ENCODE data around the gene UBXN6.

Gene UBXN6

DNA sequence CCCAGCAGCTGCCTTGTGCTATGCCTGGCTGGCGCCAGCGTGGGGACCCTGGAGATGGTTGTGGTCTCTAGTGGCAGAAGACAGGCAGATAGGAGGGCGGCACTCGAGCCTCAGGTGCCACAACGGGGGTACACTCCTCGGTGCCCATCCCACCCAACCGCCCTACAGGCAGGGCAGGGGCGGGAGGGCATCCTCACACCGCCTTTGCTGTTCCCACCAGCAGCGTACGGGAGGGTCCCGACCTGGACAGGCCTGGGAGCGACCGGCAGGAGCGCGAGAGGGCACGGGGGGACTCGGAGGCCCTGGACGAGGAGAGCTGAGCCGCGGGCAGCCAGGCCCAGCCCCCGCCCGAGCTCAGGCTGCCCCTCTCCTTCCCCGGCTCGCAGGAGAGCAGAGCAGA is 44.1 kb upstream of the UBXN6 start:
- no peak overlapping the region for H3K4me3 ChIP-seq (ENCODE audit: low read depth in 1 of 2, low read length in 2 of 2)
- H3K27ac ChIP-seq (ENCODE audit: low read depth, low read length), result no peak overlapping the region
- peaks cover 13 to 42% of the 10 kb centered on the region in 2 donors for H3K36me3 ChIP-seq (ENCODE audit: control insufficient read depth in 1 of 2, insufficient read depth in 2 of 2, low read length in 2 of 2)
- H3K9ac ChIP-seq (ENCODE audit: low read depth in 1 of 2, low read length in 2 of 2), result no peak overlapping the region
- H3K9me3 ChIP-seq (ENCODE audit: control insufficient read depth in 1 of 2, low read length in 2 of 2), result no peaks in the 10 kb centered on the region
- no peaks in the 10 kb centered on the region for H3K4me1 ChIP-seq (ENCODE audit: control insufficient read depth in 1 of 2, insufficient read depth in 2 of 2, low read length in 2 of 2)
- H3K27me3 ChIP-seq (ENCODE audit: control insufficient read depth in 1 of 2, insufficient read depth in 2 of 2, low read length in 2 of 2), result no peaks in the 10 kb centered on the region

DNA sequence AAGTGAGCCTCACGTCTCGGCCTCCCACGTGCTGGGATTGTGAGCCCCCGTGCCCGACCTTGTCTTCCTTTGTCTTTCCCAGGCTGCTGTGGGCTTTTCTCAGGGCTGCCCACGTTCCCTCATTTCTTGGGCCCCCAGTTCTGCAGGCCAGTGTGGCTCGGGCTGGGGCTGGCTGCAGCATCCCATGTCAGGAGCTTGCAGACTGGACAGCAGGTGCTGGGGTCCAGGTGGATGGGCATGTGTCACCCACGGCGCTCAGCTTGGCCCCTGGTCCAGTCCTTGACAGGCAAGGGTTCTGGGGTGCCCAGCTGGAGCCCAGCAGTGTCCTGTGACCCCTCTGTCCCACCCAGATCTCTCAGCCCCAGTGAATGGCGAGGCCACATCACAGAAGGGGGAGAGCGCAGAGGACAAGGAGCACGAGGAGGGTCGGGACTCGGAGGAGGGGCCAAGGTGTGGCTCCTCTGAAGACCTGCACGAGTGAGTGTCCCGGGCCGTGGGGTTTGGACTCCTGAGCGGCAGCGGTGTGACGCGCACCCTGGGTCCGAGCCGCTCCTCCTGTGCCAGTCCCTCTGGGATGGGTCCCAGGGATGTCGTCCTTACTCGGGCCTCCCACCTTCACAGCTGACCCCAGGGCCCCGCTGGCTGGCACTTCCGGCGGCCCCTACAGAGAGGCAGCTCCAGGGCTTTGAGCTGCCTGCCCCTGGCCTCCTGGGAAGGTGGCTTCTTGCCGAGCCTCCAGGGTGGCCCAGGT is 43.4 kb upstream of the UBXN6 start:
- H3K9me3 ChIP-seq (ENCODE audit: control insufficient read depth in 1 of 2, low read length in 2 of 2), result no peaks in the 10 kb centered on the region
- no peak overlapping the region for H3K4me3 ChIP-seq (ENCODE audit: low read depth in 1 of 2, low read length in 2 of 2)
- H3K36me3 ChIP-seq (ENCODE audit: control insufficient read depth in 1 of 2, insufficient read depth in 2 of 2, low read length in 2 of 2), result peaks cover 13 to 48% of the 10 kb centered on the region in 2 donors
- no peaks in the 10 kb centered on the region for H3K27me3 ChIP-seq (ENCODE audit: control insufficient read depth in 1 of 2, insufficient read depth in 2 of 2, low read length in 2 of 2)
- no peak overlapping the region for H3K27ac ChIP-seq (ENCODE audit: low read depth, low read length)
- H3K9ac ChIP-seq (ENCODE audit: low read depth in 1 of 2, low read length in 2 of 2), result no peak overlapping the region
- no peaks in the 10 kb centered on the region for H3K4me1 ChIP-seq (ENCODE audit: control insufficient read depth in 1 of 2, insufficient read depth in 2 of 2, low read length in 2 of 2)

DNA sequence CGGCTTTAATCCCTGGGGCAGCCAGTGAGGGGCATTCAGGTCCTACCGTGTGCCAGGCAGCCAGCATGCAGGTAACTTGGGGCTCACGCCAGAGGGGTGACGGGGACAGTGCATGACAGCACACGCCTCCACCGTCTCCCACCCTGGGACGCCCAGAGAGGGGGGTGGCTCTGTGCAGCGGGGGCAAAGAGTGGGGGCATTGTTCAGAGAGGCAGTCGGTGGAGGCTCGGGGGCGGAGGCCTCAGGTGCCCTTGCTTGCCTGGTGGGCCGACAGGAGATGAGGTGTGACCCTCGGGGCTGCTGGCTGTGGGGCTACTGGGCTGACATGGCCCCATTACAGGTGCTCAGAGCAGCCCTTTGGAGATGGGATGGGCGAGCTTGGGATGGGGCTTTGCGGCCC is 42.3 kb upstream of the UBXN6 start:
- Histone ChIP-seq H3K27ac (ENCODE audit: low read depth, low read length) (no peak overlapping the region), H3K9me3 (ENCODE audit: control insufficient read depth in 1 of 2, low read length in 2 of 2) (no peaks in the 10 kb centered on the region), H3K4me3 (ENCODE audit: low read depth in 1 of 2, low read length in 2 of 2) (no peak overlapping the region), H3K27me3 (ENCODE audit: control insufficient read depth in 1 of 2, insufficient read depth in 2 of 2, low read length in 2 of 2) (no peaks in the 10 kb centered on the region), H3K4me1 (ENCODE audit: control insufficient read depth in 1 of 2, insufficient read depth in 2 of 2, low read length in 2 of 2) (no peaks in the 10 kb centered on the region), H3K36me3 (ENCODE audit: control insufficient read depth in 1 of 2, insufficient read depth in 2 of 2, low read length in 2 of 2) (peaks cover 9 to 49% of the 10 kb centered on the region in 2 donors), H3K9ac (ENCODE audit: low read depth in 1 of 2, low read length in 2 of 2) (no peak overlapping the region)

DNA sequence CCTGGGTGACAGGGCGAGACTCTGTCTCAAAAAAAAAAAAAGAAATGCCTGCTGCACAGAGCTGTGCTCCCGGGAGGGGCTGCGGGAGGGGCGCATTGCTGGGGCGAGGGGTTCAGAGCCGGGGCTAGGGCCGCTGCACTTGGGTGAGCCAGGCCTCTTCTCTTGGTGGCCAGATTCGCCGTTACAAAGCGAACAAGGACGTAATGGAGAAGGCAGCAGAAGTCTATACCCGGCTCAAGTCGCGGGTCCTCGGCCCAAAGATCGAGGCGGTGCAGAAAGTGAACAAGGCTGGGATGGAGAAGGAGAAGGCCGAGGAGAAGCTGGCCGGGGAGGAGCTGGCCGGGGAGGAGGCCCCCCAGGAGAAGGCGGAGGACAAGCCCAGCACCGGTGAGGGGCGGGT is 41.7 kb upstream of the UBXN6 start:
- H3K9ac ChIP-seq (ENCODE audit: low read depth in 1 of 2, low read length in 2 of 2), result no peak overlapping the region
- no peaks in the 10 kb centered on the region for H3K9me3 ChIP-seq (ENCODE audit: control insufficient read depth in 1 of 2, low read length in 2 of 2)
- H3K4me1 ChIP-seq (ENCODE audit: control insufficient read depth in 1 of 2, insufficient read depth in 2 of 2, low read length in 2 of 2), result no peaks in the 10 kb centered on the region
- H3K27me3 ChIP-seq (ENCODE audit: control insufficient read depth in 1 of 2, insufficient read depth in 2 of 2, low read length in 2 of 2), result no peaks in the 10 kb centered on the region
- H3K4me3 ChIP-seq (ENCODE audit: low read depth in 1 of 2, low read length in 2 of 2), result no peak overlapping the region
- H3K36me3 ChIP-seq (ENCODE audit: control insufficient read depth in 1 of 2, insufficient read depth in 2 of 2, low read length in 2 of 2), result peaks cover 9 to 51% of the 10 kb centered on the region in 2 donors
- H3K27ac ChIP-seq (ENCODE audit: low read depth, low read length), result no peak overlapping the region

DNA sequence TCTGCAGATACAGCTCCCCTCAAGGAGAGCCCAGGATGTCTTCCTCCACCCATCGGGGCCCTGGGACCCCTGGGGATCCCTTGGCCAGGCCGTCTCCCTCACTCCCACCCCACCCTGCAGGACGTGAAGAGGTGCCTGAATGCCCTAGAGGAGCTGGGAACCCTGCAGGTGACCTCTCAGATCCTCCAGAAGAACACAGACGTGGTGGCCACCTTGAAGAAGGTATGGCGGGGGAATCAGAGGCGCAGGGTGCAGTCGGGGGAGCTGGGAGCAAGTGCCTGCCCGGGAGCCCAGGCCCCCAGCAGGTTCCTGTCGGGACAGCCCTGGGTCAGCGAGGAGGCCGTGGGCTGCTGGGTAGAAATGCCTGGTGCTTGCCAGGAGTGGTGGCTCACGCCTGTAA is 41.1 kb upstream of the UBXN6 start:
- H3K27ac ChIP-seq (ENCODE audit: low read depth, low read length), result no peak overlapping the region
- H3K36me3 ChIP-seq (ENCODE audit: control insufficient read depth in 1 of 2, insufficient read depth in 2 of 2, low read length in 2 of 2), result peaks cover 9 to 55% of the 10 kb centered on the region in 2 donors
- H3K4me3 ChIP-seq (ENCODE audit: low read depth in 1 of 2, low read length in 2 of 2), result no peak overlapping the region
- no peaks in the 10 kb centered on the region for H3K9me3 ChIP-seq (ENCODE audit: control insufficient read depth in 1 of 2, low read length in 2 of 2)
- no peaks in the 10 kb centered on the region for H3K27me3 ChIP-seq (ENCODE audit: control insufficient read depth in 1 of 2, insufficient read depth in 2 of 2, low read length in 2 of 2)
- no peak overlapping the region for H3K9ac ChIP-seq (ENCODE audit: low read depth in 1 of 2, low read length in 2 of 2)
- H3K4me1 ChIP-seq (ENCODE audit: control insufficient read depth in 1 of 2, insufficient read depth in 2 of 2, low read length in 2 of 2), result no peaks in the 10 kb centered on the region

DNA sequence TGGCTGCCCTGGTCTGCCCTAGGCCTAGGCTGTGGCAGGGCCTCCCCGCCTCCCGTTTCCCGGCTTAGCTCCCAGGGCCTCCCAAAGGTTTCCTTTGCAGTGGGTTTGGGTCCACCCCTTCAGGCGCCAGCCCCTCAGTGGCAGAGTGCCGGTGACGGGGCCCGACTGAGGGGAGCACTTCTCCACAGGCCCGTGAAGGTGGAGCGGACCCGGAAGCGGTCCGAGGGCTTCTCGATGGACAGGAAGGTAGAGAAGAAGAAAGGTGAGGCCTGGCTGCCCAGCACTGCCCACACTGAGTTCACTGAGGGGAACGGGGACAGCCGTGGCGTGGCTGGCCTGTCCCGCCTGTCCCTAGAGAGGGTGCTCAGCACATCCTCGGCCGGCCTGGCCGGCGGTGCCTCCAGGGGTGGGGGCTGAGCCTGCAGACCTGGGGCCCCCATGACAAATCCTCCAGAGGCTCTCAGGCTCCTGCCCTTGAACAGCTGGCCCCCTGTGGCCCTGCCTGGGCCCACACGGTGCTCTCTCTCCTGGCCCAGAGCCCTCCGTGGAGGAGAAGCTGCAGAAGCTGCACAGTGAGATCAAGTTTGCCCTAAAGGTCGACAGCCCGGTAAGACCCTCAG is 40.3 kb upstream of the UBXN6 start:
- H3K4me3 ChIP-seq (ENCODE audit: low read depth in 1 of 2, low read length in 2 of 2), result no peak overlapping the region
- H3K9me3 ChIP-seq (ENCODE audit: control insufficient read depth in 1 of 2, low read length in 2 of 2), result no peaks in the 10 kb centered on the region
- no peak overlapping the region for H3K27ac ChIP-seq (ENCODE audit: low read depth, low read length)
- no peak overlapping the region for H3K9ac ChIP-seq (ENCODE audit: low read depth in 1 of 2, low read length in 2 of 2)
- H3K27me3 ChIP-seq (ENCODE audit: control insufficient read depth in 1 of 2, insufficient read depth in 2 of 2, low read length in 2 of 2), result no peaks in the 10 kb centered on the region
- H3K4me1 ChIP-seq (ENCODE audit: control insufficient read depth in 1 of 2, insufficient read depth in 2 of 2, low read length in 2 of 2), result no peaks in the 10 kb centered on the region
- peaks cover 9 to 63% of the 10 kb centered on the region in 2 donors for H3K36me3 ChIP-seq (ENCODE audit: control insufficient read depth in 1 of 2, insufficient read depth in 2 of 2, low read length in 2 of 2)

GRCh38 chr19:4496304-4496703 is 38.7 kb upstream of the UBXN6 start:
- H3K9me3 ChIP-seq (ENCODE audit: control insufficient read depth in 1 of 2, low read length in 2 of 2), result no peaks in the 10 kb centered on the region
- no peak overlapping the region for H3K27ac ChIP-seq (ENCODE audit: low read depth, low read length)
- H3K36me3 ChIP-seq (ENCODE audit: control insufficient read depth in 1 of 2, insufficient read depth in 2 of 2, low read length in 2 of 2), result peaks cover 9 to 65% of the 10 kb centered on the region in 2 donors
- no peaks in the 10 kb centered on the region for H3K27me3 ChIP-seq (ENCODE audit: control insufficient read depth in 1 of 2, insufficient read depth in 2 of 2, low read length in 2 of 2)
- no peaks in the 10 kb centered on the region for H3K4me1 ChIP-seq (ENCODE audit: control insufficient read depth in 1 of 2, insufficient read depth in 2 of 2, low read length in 2 of 2)
- H3K9ac ChIP-seq (ENCODE audit: low read depth in 1 of 2, low read length in 2 of 2), result no peak overlapping the region
- H3K4me3 ChIP-seq (ENCODE audit: low read depth in 1 of 2, low read length in 2 of 2), result no peak overlapping the region

DNA sequence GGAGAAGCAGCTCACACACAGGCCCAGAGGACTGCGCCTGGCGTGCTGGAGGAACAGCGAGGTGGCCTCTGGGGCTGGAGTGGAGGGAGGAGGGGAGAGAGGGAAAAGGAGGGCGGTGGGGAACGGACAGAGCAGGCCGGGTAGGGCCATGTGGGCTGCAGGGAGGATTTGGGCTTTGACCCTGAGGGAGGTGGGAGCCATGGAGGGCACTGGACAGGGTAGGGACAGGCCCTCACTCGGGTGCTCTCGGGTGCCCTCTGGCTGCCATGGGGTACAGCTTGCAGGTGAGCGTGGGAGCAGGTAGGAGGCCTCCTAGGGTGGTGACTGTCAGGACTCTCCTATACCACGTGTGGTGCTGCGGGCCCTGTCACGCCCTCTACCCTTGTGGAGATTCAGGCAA is 37.9 kb upstream of the UBXN6 start:
- no peaks in the 10 kb centered on the region for H3K4me1 ChIP-seq (ENCODE audit: control insufficient read depth in 1 of 2, insufficient read depth in 2 of 2, low read length in 2 of 2)
- peaks cover 9 to 59% of the 10 kb centered on the region in 2 donors for H3K36me3 ChIP-seq (ENCODE audit: control insufficient read depth in 1 of 2, insufficient read depth in 2 of 2, low read length in 2 of 2)
- no peak overlapping the region for H3K9ac ChIP-seq (ENCODE audit: low read depth in 1 of 2, low read length in 2 of 2)
- no peaks in the 10 kb centered on the region for H3K27me3 ChIP-seq (ENCODE audit: control insufficient read depth in 1 of 2, insufficient read depth in 2 of 2, low read length in 2 of 2)
- H3K4me3 ChIP-seq (ENCODE audit: low read depth in 1 of 2, low read length in 2 of 2), result no peak overlapping the region
- no peak overlapping the region for H3K27ac ChIP-seq (ENCODE audit: low read depth, low read length)
- no peaks in the 10 kb centered on the region for H3K9me3 ChIP-seq (ENCODE audit: control insufficient read depth in 1 of 2, low read length in 2 of 2)

GRCh38 chr19:4494691-4495064 is 37.1 kb upstream of the UBXN6 start:
- Histone ChIP-seq H3K36me3 (ENCODE audit: control insufficient read depth in 1 of 2, insufficient read depth in 2 of 2, low read length in 2 of 2) (peaks cover 9 to 67% of the 10 kb centered on the region in 2 donors), H3K9ac (ENCODE audit: low read depth in 1 of 2, low read length in 2 of 2) (no peak overlapping the region), H3K4me1 (ENCODE audit: control insufficient read depth in 1 of 2, insufficient read depth in 2 of 2, low read length in 2 of 2) (no peaks in the 10 kb centered on the region), H3K4me3 (ENCODE audit: low read depth in 1 of 2, low read length in 2 of 2) (no peak overlapping the region), H3K27ac (ENCODE audit: low read depth, low read length) (no peak overlapping the region), H3K9me3 (ENCODE audit: control insufficient read depth in 1 of 2, low read length in 2 of 2) (no peaks in the 10 kb centered on the region), H3K27me3 (ENCODE audit: control insufficient read depth in 1 of 2, insufficient read depth in 2 of 2, low read length in 2 of 2) (no peaks in the 10 kb centered on the region)

DNA sequence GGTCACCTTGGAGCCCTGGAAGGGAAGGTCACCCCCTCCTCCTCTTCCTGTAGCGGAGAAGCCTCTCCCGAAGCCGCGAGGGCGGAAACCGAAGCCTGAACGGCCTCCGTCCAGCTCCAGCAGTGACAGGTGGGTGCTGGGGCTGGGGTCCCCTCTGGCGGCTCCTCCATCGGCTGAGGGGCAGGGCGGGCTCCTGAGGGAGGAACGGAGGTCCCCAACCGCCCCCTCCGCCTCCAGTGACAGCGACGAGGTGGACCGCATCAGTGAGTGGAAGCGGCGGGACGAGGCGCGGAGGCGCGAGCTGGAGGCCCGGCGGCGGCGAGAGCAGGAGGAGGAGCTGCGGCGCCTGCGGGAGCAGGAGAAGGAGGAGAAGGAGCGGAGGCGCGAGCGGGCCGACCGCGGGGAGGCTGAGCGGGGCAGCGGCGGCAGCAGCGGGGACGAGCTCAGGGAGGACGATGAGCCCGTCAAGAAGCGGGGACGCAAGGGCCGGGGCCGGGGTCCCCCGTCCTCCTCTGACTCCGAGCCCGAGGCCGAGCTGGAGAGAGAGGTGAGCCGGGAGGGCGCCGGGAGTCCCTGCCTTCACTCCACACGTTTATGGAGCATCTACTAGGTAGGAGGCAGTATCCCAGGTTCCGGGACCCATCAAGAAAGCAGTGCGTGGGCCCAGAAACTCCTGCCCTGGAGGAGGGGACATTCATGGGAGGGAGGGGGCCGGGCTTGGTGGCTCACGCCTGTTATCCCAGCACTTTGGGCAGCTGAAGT is 36.5 kb upstream of the UBXN6 start:
- H3K4me1 ChIP-seq (ENCODE audit: control insufficient read depth in 1 of 2, insufficient read depth in 2 of 2, low read length in 2 of 2), result no peaks in the 10 kb centered on the region
- no peak overlapping the region for H3K4me3 ChIP-seq (ENCODE audit: low read depth in 1 of 2, low read length in 2 of 2)
- H3K9me3 ChIP-seq (ENCODE audit: control insufficient read depth in 1 of 2, low read length in 2 of 2), result no peaks in the 10 kb centered on the region
- no peak overlapping the region for H3K9ac ChIP-seq (ENCODE audit: low read depth in 1 of 2, low read length in 2 of 2)
- no peaks in the 10 kb centered on the region for H3K27me3 ChIP-seq (ENCODE audit: control insufficient read depth in 1 of 2, insufficient read depth in 2 of 2, low read length in 2 of 2)
- H3K36me3 ChIP-seq (ENCODE audit: control insufficient read depth in 1 of 2, insufficient read depth in 2 of 2, low read length in 2 of 2), result peaks cover 9 to 69% of the 10 kb centered on the region in 2 donors
- H3K27ac ChIP-seq (ENCODE audit: low read depth, low read length), result no peak overlapping the region

All from duodenal mucosa (tissue), 2 donors.